Measurements from ENCODE around the gene COA1.
"Not testable (repeated sequence)": the region's sequence is repeated elsewhere in the genome, so short reads cannot be mapped to it uniquely, and the experiment has no call there.

Gene COA1

GRCh38 chr7:43628431-43628830 lies 100.9 kb downstream of the COA1 start:
- no peak for DNase-seq (ENCODE audit: low spot score)

- not testable (repeated sequence) for DNase-seq (ENCODE audit: low spot score)
Observed at GRCh38 chr7:43627798-43628197, 101.5 kb downstream of the COA1 start.

- DNase-seq (ENCODE audit: low spot score), result no peak
Observed at GRCh38 chr7:43626695-43627094, 102.6 kb downstream of the COA1 start.

DNA sequence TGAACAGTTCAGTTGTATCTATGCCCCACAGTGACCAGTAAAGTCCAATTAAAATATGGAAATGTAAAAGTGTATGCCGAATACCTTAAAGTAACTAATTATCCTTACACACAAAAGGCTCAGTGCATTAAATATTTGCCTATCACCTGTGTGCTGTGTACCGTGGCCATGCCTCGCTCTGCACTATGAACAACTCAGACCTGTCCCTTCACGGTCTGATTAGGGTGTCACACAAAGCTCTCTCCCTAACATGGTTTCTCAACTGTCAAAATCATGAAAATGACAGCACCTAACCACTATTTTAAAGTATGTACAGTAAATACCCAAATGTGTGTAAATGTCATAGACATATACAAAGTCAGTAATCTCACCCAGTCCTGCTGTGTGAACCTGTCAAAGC lies 103.3 kb downstream of the COA1 start:
- DNase-seq (ENCODE audit: low spot score), result no peak

GRCh38 chr7:43625453-43625852 lies 103.9 kb downstream of the COA1 start:
- DNase-seq (ENCODE audit: low spot score), result no peak

DNA sequence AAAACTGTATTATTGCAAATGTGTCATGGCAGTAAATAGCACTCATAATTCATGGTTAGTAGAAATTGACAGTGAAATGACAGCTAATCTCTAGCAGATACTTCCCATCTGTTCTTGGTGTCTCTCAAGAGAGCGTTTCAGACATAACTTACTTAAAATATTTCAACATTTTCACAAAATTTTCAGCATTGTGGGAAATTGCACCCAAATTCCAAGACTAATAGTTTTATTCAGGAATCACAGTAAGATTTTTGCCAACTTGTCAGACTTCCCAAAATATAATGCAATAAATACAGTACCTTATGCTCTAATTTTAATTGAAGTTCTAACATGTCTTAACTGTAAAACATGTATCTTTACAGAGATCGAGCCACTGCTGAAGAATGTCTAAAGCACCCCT lies 105.2 kb downstream of the COA1 start:
- no peak for DNase-seq (ENCODE audit: low spot score)

DNA sequence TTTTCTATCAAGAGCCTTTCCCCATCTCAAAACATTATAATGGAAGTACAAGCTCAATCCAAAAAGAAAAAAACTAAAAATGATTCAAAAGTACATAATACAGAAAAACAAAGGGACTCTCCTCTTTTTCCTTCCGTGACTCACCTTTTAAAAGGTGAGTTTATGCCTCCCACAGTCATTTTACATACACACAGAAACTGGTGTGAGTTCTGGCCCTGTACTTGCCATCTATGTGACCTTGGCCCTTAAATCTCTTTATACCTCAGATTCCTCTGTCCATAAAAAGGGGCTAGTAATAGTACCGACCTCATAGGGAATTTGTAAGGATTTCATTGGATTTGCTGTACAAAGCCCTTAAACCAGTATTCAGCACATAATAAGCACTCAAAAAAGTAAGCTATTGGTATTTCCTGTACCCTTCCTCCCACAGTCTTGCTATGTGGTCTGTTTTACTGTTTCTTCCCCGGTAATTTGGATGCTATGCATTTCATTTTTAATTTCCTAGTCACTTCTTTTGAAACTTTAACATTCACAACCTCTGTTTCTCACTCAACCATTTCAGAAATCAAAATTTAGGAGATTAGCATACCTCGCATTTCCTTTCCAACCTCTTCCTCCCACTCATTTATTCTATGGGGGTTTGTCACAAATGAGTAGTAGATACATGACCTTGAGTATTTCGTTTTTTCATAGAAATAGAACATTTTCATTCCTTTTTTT lies 107.4 kb downstream of the COA1 start:
- DNase-seq (ENCODE audit: low spot score), result no peak

DNA sequence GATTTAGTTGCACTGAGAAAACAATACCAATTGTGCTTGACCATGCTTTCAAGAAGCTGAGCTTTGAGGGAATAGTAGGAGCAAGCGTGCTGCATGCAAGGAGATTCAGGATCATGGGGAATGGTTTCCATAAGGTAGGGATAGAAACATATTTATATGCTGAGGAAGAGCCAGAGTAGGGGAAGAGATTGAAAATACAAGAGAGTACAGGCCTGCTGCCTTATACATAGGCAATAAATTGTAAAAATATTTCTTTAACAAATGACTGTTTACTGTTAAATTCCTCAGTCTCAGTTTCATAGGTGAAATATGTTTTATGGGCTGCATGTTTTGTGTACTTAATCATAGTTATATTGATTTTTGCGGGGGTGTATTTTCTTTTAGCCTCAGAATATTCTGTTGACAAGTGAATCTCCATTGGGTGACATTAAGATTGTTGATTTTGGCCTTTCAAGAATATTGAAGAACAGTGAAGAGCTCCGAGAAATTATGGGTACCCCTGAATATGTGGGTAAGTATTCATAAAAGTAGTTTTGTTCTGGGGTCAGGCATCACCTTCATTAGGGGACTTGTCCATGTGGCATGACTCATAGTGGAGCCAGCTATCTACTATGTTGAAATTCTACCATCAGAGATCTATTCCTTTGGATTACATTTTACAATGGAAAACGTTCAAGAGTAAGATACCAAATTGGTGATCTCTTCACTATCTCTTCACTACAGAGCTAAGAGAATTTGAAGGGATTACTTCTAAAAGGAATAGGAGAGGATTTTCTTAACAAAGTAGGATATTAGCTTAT lies 109.9 kb downstream of the COA1 start:
- DNase-seq (ENCODE audit: low spot score), result no peak

DNA sequence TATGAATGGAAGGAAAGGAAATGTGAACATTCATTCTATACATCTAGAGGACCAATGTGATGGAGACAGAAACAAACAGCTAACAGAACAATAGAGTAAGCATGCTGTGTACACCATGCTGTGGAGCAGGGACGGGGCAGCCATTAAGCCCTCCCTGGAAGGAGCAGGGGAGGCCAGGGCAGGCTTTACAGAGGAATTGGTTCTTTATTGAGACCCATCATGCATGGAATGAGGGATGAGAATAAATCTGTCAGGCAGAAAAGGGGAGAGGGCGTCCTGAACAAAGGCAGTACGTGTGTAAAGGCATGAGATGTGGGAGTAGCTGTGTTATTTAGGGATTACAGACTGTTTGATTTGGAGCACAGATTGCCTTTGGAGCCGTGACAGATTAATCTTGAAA lies 111.2 kb downstream of the COA1 start:
- DNase-seq (ENCODE audit: low spot score), result no peak

DNA sequence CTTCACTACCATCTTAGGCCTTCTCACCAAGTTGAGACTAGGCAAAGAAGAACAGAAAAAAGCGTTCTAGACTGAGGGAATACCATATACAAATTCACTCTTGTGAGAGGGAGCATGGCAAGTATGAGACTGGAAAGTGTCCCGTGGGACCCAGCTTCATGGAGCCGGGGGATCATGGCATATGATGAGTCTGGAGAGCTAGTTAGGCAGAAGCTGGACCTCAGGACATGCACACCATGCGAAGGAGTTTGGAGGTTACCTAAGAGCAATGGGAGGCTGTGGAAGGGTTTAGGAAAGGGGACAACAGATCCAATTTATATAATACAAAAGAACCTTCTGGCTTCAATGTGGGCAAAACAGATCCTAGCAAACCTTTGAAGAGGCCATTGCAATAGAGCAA lies 112.3 kb downstream of the COA1 start:
- DNase-seq (ENCODE audit: low spot score), result no peak

GRCh38 chr7:43615558-43616145 lies 113.7 kb downstream of the COA1 start:
- no peak for DNase-seq (ENCODE audit: low spot score)

GRCh38 chr7:43612599-43613589 lies 116.4 kb downstream of the COA1 start:
- DNase-seq (ENCODE audit: low spot score), result peak; percentile 50

GRCh38 chr7:43612128-43612527 lies 117.2 kb downstream of the COA1 start:
- DNase-seq (ENCODE audit: low spot score), result no peak

GRCh38 chr7:43609097-43609496 lies 120.2 kb downstream of the COA1 start:
- DNase-seq (ENCODE audit: low spot score), result no peak

DNA sequence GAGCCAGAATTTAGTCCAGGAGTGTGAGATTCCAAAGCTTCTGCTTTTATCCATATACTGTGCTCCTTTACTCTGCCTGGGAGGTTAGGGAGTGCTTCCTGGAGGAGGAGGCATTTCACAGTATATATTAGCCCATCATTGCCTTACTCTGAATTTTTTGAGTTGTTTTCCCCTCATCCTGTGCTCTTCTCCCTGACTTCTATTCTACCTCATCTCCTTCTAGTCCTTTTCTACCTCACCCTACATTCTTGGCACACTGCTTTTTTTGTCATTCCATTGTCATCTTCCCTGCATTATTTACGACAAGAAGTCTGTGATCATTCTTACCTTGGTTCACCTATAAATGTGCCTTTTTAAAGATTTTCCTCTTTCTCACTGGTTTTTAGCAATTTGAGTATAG lies 125.1 kb downstream of the COA1 start:
- no peak for DNase-seq (ENCODE audit: low spot score)

DNA sequence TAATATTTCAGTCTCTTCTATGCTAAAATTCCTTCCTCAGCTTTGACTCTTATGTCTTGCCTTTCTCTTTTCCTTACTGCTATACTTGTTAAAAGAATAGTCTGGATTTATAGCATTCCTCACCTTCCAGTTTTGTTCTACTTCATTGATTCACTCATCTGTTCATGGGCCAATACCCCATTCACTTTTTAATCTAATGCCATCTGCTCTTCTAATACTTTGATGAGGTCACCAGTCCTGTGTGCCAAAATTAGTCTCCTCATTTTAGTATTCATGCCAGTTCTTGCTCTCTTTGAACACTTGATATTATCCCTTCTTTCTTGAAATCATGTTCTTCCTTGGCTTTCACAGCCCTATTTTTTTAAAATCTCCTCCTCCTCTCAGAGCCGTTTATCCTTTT lies 127.1 kb downstream of the COA1 start:
- no peak for DNase-seq (ENCODE audit: low spot score)

- no peak for DNase-seq (ENCODE audit: low spot score)
Observed at GRCh38 chr7:43600056-43600455, 129.3 kb downstream of the COA1 start.

DNA sequence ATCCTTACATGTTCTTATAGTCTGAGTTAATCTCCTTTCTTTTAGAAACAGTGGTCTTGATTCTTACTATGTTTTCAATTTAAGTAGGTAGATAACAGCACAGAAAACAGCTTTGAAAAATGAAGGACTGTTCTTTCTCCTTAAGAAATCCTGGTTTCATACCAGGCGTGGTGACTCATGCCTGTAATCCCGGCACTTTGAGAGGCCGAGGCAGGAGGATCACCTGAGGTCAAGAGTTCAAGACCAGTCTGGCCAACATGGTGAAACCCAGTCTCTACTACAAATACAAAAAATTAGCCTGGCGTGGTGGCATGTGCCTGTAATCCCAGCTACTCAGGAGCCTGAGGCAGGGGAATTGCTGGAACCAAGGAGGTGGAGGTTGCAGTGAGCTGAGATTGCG lies 132.9 kb downstream of the COA1 start:
- not testable (repeated sequence) for DNase-seq (ENCODE audit: low spot score)

DNA sequence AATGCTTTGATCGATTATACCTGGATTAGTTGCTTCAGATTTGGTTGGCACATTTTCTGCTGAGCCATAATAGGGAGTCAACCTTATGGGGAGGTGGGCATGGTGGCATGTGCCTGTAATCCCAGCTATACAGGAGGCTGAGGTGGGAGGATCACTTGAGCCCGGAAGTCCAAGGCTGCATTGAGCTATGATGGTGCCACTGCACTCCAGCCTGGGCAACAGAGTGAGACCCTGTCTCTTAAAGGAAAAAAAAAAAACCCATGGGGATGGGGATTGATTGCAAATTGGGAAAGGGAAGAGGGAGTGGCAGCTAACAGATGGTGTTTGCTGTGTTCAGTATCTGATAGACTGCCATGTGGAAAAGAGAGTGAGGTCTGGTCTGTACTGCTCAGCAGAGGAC lies 135.3 kb downstream of the COA1 start:
- DNase-seq (ENCODE audit: low spot score), result no peak

DNA sequence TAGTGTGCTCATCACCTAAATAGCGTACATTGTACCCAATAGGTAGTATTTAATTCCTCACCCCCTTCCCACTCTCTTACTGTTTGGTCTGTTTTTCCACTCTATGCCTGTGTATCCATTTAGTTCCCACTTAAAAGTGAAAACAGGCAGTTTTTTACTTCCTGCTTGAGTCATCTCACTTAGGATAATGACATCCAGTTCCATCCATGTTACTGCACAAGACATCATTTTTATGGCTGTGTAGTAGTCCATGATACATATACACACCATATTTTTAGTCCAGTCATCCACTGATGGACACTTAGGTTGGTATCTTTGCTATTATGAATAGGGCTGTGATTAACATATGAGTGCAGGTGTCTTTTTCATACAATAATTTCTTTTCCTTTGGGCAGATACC lies 136.3 kb downstream of the COA1 start:
- DNase-seq (ENCODE audit: low spot score), result no peak

DNA sequence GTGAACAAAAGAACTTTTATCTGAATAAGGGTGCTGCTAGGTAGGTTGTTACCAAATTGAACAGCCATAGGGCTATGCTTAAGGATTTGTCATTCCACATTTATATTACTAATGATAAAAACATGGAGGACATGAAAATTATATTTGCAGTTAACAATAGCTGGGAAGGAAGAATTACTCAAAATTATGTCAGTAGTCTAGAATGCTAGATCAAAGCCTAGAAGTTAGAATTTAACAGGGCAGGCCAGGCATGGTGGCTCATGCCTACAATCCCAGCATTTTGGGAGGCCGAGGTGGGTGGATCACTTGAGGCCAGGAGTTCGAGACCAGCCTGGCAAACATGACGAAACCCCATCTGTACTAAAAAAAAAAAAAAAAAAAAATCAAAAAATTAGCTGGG lies 137.0 kb downstream of the COA1 start:
- DNase-seq (ENCODE audit: low spot score), result no peak

DNA sequence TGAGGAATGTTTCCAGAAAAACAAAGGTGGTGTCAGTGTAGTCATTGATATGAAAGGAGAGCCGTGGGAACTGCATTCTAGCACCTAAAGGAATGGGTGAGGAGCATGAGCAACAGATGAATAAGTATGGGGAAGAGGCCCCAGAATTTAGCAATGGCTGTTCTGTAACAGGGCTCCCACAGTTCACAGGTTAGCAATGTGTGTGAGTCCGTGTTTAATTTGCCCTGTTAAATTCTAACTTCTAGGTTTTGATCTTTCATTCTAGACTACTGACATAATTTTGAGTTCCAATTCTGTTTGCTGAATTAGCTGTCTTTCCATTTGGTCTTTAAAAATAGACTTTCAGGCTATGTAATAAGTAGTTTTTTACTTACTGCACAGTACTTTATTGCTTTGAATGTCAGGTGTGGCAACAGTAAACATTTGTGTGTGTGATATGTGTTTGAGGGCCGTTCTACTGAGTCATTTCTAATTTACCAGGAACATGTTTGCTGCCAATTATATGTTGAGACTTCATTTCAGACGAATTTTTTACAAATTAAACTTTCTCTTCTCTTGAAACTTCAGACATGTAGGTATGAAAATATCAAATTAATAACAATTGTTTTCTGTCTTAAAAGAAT lies 137.7 kb downstream of the COA1 start:
- peak; percentile 38 for DNase-seq (ENCODE audit: low spot score)
